GM19452 (cell line): Measurements from ENCODE around the gene MPST.

ENCODE experiments used
- ATAC-seq: cut with Tn5 transposase; IDR thresholded peaks from one replicate; pipeline ENCODE4 v1.9.1; 2021; ENCODE audit not compliant: unreplicated experiment

MPST gene

GRCh38 chr22:37000676-37001534 is 18.6 kb upstream of the MPST start:
- no peak for ATAC-seq

DNA sequence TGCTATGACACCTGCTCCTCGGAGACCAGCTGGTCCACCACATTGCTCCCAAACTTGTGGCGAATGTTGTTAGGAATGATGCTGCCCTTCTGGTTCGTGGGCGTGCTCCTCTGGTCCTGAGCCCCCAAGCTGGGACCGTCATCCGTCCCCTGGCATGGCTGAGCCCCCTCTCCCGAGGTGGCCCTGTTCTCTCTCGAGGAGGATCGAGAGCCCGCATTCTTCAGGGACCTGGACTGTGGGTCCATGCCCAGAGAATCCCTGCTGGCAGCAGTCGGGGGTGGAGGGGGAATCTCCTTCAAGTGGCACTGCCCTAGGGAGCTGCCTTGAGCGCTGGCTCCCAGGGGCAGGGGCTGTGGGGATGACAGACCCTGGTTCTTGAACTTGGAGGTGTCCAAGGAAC is 17.7 kb upstream of the MPST start:
- ATAC-seq, result no peak

- ATAC-seq, result no peak
Measured at GRCh38 chr22:37002633-37003032, 16.9 kb upstream of the MPST start.

GRCh38 chr22:37007651-37008050 is 11.9 kb upstream of the MPST start:
- no peak for ATAC-seq

- ATAC-seq, result no peak
Measured at GRCh38 chr22:37008365-37008764, 11.2 kb upstream of the MPST start.

- ATAC-seq, result no peak
Measured at GRCh38 chr22:37009490-37009889, 10.1 kb upstream of the MPST start.

DNA sequence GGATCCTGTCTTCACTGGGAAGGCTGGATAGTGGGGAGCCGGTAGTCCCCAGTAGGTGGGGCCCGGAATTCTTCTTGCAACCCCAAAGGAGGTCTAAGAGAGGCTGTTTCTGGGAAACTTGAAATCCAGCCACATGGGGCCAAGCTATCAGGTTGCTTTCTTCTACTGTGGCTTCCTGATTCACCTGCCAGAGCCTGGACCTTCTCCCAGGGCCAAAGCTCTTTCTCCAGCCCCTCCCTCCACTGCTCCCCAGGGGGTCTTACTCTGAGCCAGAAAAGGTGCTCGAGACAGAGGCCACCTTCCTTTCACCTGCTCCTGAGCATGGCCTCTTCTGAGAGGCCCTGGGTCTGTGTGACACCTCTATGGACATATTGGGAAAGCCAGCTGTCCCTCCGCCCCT is 9.4 kb upstream of the MPST start:
- ATAC-seq, result no peak

GRCh38 chr22:37010976-37011375 is 8.6 kb upstream of the MPST start:
- ATAC-seq, result no peak

DNA sequence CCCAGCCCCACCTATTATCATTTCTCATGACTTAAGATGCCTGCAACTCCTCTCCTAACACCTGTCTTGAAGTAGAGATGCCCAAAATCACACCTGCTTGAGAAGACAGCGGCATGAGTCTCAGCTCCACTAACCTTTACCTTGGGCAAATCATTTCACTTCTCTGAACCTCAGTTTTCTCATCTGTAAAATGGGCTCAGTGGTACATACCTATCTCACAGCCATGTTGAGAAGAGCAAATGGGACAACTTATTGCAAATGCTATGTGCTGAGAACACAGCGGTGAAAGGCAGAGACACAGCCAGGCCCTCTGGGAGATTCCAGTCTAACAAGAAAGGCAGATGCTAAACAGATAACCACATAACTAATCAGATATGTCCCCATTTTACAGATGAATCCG is 8.1 kb upstream of the MPST start:
- no peak for ATAC-seq

DNA sequence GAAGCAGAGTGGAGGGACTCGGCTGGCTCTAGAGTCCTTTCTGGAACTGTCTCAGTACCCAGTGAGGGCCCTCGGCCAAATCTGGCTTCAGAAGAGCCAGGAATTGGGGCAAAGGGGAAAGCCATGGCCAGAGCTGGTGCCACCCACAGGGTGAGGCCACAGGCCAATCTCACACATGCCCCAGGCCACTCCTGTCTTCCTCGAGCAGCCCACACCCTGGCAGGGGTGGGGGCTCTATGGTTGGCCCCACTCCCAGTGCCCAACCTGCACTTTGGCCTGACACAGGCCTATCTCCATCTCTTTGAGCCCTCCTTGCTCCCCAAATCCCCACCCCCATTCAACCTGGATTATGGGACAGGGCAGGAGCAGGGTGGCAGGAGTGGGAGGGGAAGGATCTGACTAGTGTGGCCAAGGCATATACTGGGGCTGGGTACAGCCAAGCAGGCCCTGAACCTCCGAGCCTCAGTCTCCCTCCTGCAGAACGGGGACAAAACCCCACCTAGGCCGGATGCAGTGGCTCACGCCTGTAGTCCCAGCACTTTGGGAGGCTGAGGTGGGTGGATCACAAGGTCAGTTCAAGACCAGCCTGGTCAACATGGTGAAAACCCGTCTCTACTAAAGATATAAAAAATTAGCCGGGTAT is 7.2 kb upstream of the MPST start:
- no peak for ATAC-seq

DNA sequence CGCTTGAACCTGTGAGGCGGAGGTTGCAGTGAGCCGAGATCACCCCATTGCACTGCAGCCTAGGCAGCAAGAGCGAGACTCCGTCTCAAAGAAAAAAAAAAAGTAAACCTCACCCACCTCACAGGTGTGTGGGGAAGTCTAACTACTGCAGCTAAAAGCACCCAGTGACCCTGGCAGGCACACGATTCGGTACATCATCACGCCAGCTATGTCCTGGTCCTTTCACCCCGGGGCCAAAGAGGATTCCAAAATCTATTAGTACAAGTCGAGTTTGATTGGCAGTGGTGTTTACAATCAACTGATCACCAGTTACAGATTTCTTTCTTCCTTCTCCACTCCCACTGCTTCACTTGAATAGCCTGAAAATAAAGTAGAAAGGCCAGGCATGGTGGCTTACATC is 6.6 kb upstream of the MPST start:
- no peak for ATAC-seq

DNA sequence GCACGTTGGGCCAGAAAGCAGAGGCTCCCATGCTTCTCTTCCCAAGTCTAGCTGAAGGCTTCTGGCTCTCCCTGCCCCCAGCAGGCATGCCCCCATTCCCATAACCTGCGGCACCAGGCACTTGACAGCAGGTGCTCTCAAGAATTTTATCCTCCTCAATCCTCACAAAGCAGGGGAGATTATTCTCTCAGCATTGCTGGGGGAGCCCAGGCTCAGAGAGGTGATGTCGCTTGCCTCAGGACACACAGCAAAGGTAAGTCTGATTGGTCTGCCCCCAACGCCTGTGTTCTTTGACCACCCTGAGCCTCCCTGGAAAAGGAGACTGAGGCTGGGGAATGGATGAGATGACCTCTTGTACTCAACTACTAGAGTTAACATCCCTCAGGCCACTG is 5.1 kb upstream of the MPST start:
- no peak for ATAC-seq

DNA sequence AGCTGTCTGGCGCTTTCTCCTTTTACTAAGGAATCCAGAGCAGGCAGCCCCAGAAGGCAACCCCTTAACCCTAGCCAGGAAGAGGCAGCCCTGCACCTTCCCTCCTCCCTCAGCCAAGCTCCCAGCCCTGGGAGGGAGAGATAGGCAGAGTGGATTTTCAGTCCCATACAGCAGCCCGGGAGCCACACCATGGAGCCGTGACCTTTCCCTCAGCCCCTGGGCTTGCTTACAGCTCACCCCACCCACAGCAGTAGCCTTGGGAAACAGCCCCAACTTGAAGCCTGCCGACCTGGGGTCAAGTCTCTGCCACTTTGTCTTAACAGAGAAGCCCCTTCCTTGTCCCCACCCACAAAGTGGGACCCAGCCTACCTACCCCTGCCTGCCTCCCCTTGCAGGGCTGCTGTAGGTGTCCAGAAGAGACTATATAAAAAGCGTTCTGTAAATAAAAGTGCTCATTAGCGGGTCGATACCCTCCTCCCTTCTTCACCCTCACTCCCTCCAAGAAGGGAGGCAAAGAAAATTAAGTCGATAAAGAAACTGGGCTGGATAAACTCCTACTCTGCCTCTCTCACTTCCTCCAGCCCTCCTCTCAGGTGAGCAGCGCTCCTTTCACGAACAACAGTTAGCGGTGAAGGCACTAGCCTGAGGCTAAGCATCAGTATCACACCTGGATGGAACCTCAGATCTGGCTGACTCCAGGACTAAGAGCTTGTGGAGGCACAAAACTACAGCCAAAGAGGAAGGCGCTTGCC is 4.5 kb upstream of the MPST start:
- no peak for ATAC-seq

DNA sequence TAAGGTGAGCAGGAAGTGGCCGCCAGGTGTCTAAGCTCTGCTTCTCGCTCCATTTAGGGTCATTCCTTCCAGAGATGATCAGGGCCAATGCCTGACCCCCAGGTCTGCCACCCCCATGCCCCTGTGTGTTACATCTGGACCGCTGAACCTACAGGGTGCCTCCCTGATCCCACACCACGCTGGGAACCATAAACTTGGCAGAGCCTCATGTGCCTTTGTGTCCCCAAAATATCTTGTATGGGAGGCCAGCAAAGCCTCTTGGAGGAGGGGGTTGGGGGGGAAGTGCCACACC is 4.0 kb upstream of the MPST start:
- ATAC-seq, result no peak

DNA sequence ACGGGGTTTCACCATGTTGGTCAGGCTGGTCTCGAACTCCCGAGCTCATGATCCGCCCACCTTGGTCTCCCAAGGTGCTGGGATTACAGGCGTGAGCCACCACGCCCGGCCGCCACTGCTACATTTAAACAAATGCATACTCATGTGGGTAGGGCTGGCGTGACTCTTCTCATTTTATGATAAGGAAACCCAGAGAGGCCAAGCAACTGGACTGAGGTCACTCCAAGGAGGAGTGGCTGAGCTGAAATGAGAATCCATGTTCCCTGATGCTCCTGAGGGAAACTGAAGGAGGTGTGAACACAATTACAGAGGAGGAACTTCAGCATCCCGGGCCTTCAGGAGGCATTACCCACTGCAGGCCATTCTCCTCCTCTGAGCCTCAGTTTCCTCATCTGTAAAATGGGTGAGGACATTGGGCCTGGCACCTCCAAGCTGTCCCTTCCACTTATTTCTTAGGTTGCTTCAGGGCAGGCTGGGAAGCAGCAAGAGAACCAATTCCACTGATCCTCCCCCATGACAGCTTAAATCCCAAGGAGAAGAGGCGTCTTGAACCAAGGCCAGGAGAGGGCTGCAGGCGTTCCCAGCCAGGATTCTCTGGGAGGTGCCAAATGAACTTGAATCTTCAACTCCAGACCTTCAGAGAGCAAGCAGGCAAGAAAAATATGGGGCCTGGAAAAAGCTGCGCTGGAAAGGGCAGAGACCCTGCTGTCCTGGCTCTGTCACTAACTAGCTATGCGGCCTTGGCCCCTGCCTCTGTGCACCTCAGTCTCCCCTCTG is 3.2 kb upstream of the MPST start:
- no peak for ATAC-seq

GRCh38 chr22:37017356-37017755 is 2.2 kb upstream of the MPST start:
- ATAC-seq, result no peak

DNA sequence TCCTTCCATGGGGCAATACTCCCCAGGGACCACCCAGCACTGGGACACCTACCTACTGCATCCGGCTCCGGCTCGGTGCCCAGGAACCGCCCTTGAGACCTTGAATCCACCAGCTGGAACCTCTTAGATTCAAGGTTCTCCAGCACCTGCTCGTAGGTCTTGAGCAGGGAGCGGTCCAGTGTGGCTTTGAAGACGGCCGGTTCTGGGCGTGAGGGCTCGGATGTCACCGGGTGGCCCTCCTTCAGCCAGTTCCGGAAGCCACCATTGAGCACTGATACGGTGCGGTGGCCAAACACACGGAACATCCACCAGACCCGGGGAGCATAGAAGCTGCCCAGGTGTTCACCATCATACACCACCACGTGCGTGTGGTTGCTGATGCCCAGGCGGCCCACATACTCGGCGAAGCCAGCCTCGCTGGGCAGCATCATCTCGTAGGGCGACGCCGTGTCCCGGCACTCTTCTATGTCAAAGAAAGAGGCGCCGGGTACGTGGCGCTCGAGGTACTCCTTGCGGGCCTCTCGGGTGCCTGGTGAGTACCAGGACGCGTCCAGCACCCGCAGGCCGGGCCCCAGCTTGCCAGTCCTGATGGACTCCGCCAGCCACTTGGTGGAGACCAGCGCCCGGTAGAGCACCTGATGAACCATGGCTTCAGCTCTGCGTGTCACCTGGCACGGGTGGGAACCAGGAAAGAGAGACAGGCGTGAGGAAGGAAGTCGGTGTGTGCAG is 1.3 kb upstream of the MPST start:
- ATAC-seq, result no peak

GRCh38 chr22:37018815-37019308 is 680 bp upstream of the MPST start:
- ATAC-seq, result peak; percentile 39

DNA sequence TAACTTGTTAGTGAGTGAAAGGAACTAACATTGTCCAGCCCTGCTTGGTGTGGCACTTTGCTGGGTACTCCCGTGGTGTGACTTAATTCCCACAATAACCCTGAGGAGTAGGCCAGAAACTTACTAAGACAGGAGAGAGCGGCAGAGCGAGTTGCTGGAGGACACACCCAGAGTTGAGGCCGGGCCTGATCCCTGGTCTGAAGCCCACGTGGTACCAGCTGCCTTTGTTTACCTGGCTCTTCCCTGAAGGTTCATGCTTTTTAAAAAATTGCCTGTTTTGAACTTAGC is 594 bp downstream of the MPST start:
- ATAC-seq, result no peak

GRCh38 chr22:37021041-37021440 is 1.5 kb downstream of the MPST start:
- ATAC-seq, result no peak
